Endodermal cell (in vitro differentiated cells): ENCODE results near the gene TOGARAM1. TPM values are rescaled to one million over a fixed set of nuclear protein-coding genes. Genes with fewer than 3 reads are reported as not detected.

Experiments used
- DNase-seq: peaks from one replicate; pipeline ENCODE4 v3.0.0-alpha.2; 2017
- H3K27ac ChIP-seq: 2 replicates; pipeline ENCODE4 v1.5.1; 2013; ENCODE audit warnings: mild to moderate bottlenecking, low read depth, low read length, moderate library complexity
- H3K27me3 ChIP-seq: 2 replicates; pipeline ENCODE4 v1.6.1; 2013; ENCODE audit warnings: mild to moderate bottlenecking, low read length, moderate library complexity; ENCODE audit not compliant: insufficient read depth, control insufficient read depth, poor library complexity, severe bottlenecking
- H3K36me3 ChIP-seq: 2 replicates; pipeline ENCODE4 v1.7.0; 2013; ENCODE audit warnings: mild to moderate bottlenecking, low read length, moderate library complexity; ENCODE audit not compliant: control insufficient read depth, insufficient read depth
- H3K4me1 ChIP-seq: one replicate; pipeline ENCODE4 v1.7.0; 2013; ENCODE audit warnings: low read length; ENCODE audit not compliant: control insufficient read depth, insufficient read depth
- H3K4me3 ChIP-seq: 2 replicates; pipeline ENCODE4 v1.5.1; 2013; ENCODE audit warnings: mild to moderate bottlenecking, low read length, moderate library complexity
- H3K9ac ChIP-seq: 2 replicates; pipeline ENCODE4 v1.6.1; 2013; ENCODE audit warnings: mild to moderate bottlenecking, low read length, moderate library complexity; ENCODE audit not compliant: poor library complexity, severe bottlenecking; ENCODE audit errors: extremely low read depth
- H3K9me3 ChIP-seq: 2 replicates; pipeline ENCODE4 v1.6.1; 2013; ENCODE audit warnings: mild to moderate bottlenecking, low read length, moderate library complexity; ENCODE audit not compliant: control insufficient read depth
- H3K27ac Mint-ChIP-seq: 2 replicates; pipeline ENCODE4 v1.8.0; 2020; ENCODE audit warnings: mixed read lengths
- H3K27me3 Mint-ChIP-seq: 2 replicates; pipeline ENCODE4 v1.8.0; 2021; ENCODE audit warnings: mild to moderate bottlenecking, mixed read lengths; ENCODE audit not compliant: insufficient read depth
- H3K36me3 Mint-ChIP-seq: 2 replicates; pipeline ENCODE4 v1.8.0; 2020; ENCODE audit warnings: low read depth, mixed read lengths
- H3K4me1 Mint-ChIP-seq: 2 replicates; pipeline ENCODE4 v1.8.0; 2020; ENCODE audit warnings: mixed read lengths
- H3K4me3 Mint-ChIP-seq: 2 replicates; pipeline ENCODE4 v1.8.0; 2020; ENCODE audit warnings: mild to moderate bottlenecking, moderate library complexity, mixed read lengths
- H3K9me3 Mint-ChIP-seq: 2 replicates; pipeline ENCODE4 v1.8.0; 2020; ENCODE audit warnings: mild to moderate bottlenecking, mixed read lengths
- WGBS, 2 experiments: methylation state at CpG; one replicate each; pipeline versions ENCODE4 v1.1.5 to v1.1.7; 2013; ENCODE audit warnings: missing lambda C conversion rate in 2 of 2, mixed read lengths in 1 of 2; ENCODE audit not compliant: insufficient coverage in 1 of 2, insufficient read length in 1 of 2; 5-methylcytosine and 5-hydroxymethylcytosine counted together
- total RNA-seq, 2 donors: library from RNA; stranded (reverse); fragmentation: NEBNext Ultra II Directional in 1 of 2; extraction: Animal tissue kit (Norgen Biotek cat#: 25700) in 1 of 2; gene quantifications; 2 replicates in 1 of 2; 3 replicates in 1 of 2; pipeline ENCODE4 v1.2.1, GENCODE V29; 2021
- TF ChIP-seq, protein P1 (sequence below): fragments of 200-600 bp; sonication (generic); conservative IDR thresholded peaks from 2 replicates; pipeline ENCODE4 v1.5.0; 2021; ENCODE audit warnings: antibody characterized with exemption, mild to moderate bottlenecking

TOGARAM1 gene
- total RNA-seq, 2 donors from 2014 or later: 12.3 to 13.7 TPM

DNA sequence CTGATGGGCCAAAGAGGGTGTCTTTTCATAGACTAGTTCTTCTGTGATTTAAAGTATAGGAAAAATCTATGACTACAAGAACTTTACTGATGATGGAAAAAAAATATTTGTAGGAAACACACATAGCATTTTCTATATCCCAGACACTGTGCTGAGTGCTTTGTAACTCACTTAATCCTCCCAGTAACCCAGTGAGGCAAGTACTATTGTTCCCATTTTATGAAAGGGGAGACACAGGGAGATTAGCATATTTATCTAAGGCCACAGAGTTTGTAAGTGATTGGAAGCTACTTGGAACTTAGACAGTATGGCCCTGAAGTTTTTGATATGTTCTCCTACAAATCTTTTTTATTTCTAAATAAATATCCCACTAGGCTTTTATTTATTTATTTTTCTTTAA lies 141.8 kb downstream of the TOGARAM1 start:
- no peak overlapping the region for H3K27ac ChIP-seq
- H3K9me3 Mint-ChIP-seq: no peaks in the 10 kb centered on the region
- TF ChIP-seq, protein P1, sequence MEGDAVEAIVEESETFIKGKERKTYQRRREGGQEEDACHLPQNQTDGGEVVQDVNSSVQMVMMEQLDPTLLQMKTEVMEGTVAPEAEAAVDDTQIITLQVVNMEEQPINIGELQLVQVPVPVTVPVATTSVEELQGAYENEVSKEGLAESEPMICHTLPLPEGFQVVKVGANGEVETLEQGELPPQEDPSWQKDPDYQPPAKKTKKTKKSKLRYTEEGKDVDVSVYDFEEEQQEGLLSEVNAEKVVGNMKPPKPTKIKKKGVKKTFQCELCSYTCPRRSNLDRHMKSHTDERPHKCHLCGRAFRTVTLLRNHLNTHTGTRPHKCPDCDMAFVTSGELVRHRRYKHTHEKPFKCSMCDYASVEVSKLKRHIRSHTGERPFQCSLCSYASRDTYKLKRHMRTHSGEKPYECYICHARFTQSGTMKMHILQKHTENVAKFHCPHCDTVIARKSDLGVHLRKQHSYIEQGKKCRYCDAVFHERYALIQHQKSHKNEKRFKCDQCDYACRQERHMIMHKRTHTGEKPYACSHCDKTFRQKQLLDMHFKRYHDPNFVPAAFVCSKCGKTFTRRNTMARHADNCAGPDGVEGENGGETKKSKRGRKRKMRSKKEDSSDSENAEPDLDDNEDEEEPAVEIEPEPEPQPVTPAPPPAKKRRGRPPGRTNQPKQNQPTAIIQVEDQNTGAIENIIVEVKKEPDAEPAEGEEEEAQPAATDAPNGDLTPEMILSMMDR: no peak
- no peaks in the 10 kb centered on the region for H3K4me1 ChIP-seq
- H3K27ac Mint-ChIP-seq: peak overlapping the region; percentile 8
- H3K36me3 Mint-ChIP-seq: peaks cover 67% of the 10 kb centered on the region
- H3K9me3 ChIP-seq: no peaks in the 10 kb centered on the region
- H3K4me1 Mint-ChIP-seq: peaks cover 8% of the 10 kb centered on the region
- H3K9ac ChIP-seq: no peak overlapping the region
- H3K27me3 Mint-ChIP-seq: no peaks in the 10 kb centered on the region
- H3K4me3 Mint-ChIP-seq: no peak overlapping the region
- peaks cover 78% of the 10 kb centered on the region for H3K36me3 ChIP-seq
- H3K27me3 ChIP-seq: no peaks in the 10 kb centered on the region
- no peak overlapping the region for H3K4me3 ChIP-seq
- DNase-seq: no peak

DNA sequence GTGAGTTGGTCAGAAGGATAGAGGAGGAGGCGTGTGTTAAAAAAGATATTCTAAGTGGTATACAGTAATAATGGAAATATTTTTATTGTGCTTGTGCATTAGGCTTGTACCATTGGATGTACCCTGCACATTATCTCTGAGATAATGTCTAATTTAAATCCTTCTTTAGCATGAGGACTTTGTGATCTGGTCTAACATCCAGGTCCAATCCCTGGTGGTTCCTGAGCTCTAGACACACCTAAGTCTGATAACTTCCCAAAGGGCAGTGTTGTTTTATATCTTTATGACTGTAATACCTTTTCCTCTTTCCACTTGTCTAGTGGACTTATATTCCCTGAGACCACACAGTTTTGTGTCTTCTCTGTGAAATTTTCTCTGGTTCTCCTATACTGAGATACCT lies 142.6 kb downstream of the TOGARAM1 start:
- no peak overlapping the region for H3K27ac Mint-ChIP-seq
- TF ChIP-seq, protein P1: no peak
- H3K27me3 Mint-ChIP-seq: no peaks in the 10 kb centered on the region
- no peak overlapping the region for H3K4me3 Mint-ChIP-seq
- Histone ChIP-seq H3K36me3 (peaks cover 81% of the 10 kb centered on the region), H3K27ac (no peak overlapping the region), H3K9me3 (no peaks in the 10 kb centered on the region), H3K4me3 (no peak overlapping the region), H3K27me3 (no peaks in the 10 kb centered on the region), H3K9ac (no peak overlapping the region), H3K4me1 (no peaks in the 10 kb centered on the region)
- no peaks in the 10 kb centered on the region for H3K9me3 Mint-ChIP-seq
- DNase-seq: no peak
- WGBS, 2 experiments: 83 to 100% methylated on average over 1 of the region's 1 CpG
- peaks cover 8% of the 10 kb centered on the region for H3K4me1 Mint-ChIP-seq
- peaks cover 65% of the 10 kb centered on the region for H3K36me3 Mint-ChIP-seq

- no peak overlapping the region for H3K4me3 ChIP-seq
- H3K36me3 ChIP-seq: peaks cover 99% of the 10 kb centered on the region
- no peaks in the 10 kb centered on the region for H3K27me3 ChIP-seq
- no peaks in the 10 kb centered on the region for H3K4me1 ChIP-seq
- no peak overlapping the region for H3K4me3 Mint-ChIP-seq
- no peaks in the 10 kb centered on the region for H3K9me3 Mint-ChIP-seq
- TF ChIP-seq, protein P1: no peak
- peaks cover 77% of the 10 kb centered on the region for H3K36me3 Mint-ChIP-seq
- no peak overlapping the region for H3K9ac ChIP-seq
- WGBS, 2 experiments: 94 to 100% methylated on average over 5 to 6 of the region's 6 CpGs
- no peaks in the 10 kb centered on the region for H3K27me3 Mint-ChIP-seq
- DNase-seq: no peak
- H3K27ac ChIP-seq: no peak overlapping the region
- H3K4me1 Mint-ChIP-seq: no peaks in the 10 kb centered on the region
- H3K27ac Mint-ChIP-seq: peak overlapping the region; percentile 14
- no peaks in the 10 kb centered on the region for H3K9me3 ChIP-seq
Measured at GRCh38 chr14:45112896-45113781, 151.1 kb downstream of the TOGARAM1 start.
